ENCODE measurements around the gene ADAMTS6. TPM values are rescaled to one million over a fixed set of nuclear protein-coding genes. Genes with fewer than 3 reads are reported as not detected.

ADAMTS6 gene
- total RNA-seq: 12.2 and 28.7 TPM in 2 replicates

GRCh38 chr5:65481635-65482295 is at the start of gene ADAMTS6:
TSS of gene ADAMTS6 (minus strand) at chr5:65481920. CDS start at chr5:65473673, 8,247 bp downstream.

Other genes starting within 250 kb of the ADAMTS6 start
- 1.1 and 4.8 TPM in 2 replicates for gene CENPK, start 81.2 kb upstream of the ADAMTS6 start, total RNA-seq
- 27.7 and 42.1 TPM in 2 replicates for gene PPWD1, start 81.4 kb upstream of the ADAMTS6 start, total RNA-seq
- gene TRIM23, start 142.4 kb upstream of the ADAMTS6 start, total RNA-seq: 22.3 and 28.7 TPM in 2 replicates
- gene SHLD3, start 143.1 kb upstream of the ADAMTS6 start, total RNA-seq: 3.1 and 5.8 TPM in 2 replicates
- gene TRAPPC13, start 143.1 kb upstream of the ADAMTS6 start, total RNA-seq: 28.0 and 29.8 TPM in 2 replicates
- gene SGTB, start 240.2 kb upstream of the ADAMTS6 start, total RNA-seq: 15.4 and 24.9 TPM in 2 replicates
- gene NLN, start 240.3 kb upstream of the ADAMTS6 start, total RNA-seq: 35.5 and 52.1 TPM in 2 replicates